GM18873 (cell line): ENCODE results near the gene HORMAD1.
A peak's percentile ranks its signal among the peaks of the same experiment; 100 is the strongest.
"Not testable (repeated sequence)": the region's sequence is repeated elsewhere in the genome, so short reads cannot be mapped to it uniquely, and the experiment has no call there.

ENCODE experiments used
- ATAC-seq: cut with Tn5 transposase; IDR thresholded peaks from one replicate; pipeline ENCODE4 v1.9.1; 2021; ENCODE audit warnings: mild to moderate bottlenecking, moderate library complexity, moderate number of reproducible peaks; ENCODE audit not compliant: unreplicated experiment, low FRiP score

The HORMAD1 gene, protein sequence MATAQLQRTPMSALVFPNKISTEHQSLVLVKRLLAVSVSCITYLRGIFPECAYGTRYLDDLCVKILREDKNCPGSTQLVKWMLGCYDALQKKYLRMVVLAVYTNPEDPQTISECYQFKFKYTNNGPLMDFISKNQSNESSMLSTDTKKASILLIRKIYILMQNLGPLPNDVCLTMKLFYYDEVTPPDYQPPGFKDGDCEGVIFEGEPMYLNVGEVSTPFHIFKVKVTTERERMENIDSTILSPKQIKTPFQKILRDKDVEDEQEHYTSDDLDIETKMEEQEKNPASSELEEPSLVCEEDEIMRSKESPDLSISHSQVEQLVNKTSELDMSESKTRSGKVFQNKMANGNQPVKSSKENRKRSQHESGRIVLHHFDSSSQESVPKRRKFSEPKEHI

DNA sequence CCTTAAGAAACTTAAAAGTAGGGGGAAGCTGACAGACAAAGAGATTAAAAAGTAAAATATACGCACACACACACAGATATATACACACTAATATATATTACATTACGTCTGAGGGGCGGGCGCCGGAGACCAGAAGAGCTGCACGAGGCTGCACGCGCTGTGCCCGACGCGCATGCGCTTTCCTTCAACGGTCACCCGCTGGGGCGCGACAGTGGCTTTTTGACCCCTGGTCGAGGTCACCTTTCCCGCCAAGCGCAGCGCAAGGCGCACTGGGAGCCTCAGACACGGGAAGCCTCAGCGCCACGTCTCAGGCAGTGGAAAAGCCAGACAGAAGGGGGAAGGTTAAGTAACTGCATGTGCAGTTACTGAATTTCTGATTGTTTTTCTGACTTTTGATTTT, at the start of gene HORMAD1:
HORMAD1 (minus strand) TSS at position 193 of the 400 bp plus-strand sequence. CDS start 1,390 bp downstream, outside the sequence.
- ATAC-seq = no peak

DNA sequence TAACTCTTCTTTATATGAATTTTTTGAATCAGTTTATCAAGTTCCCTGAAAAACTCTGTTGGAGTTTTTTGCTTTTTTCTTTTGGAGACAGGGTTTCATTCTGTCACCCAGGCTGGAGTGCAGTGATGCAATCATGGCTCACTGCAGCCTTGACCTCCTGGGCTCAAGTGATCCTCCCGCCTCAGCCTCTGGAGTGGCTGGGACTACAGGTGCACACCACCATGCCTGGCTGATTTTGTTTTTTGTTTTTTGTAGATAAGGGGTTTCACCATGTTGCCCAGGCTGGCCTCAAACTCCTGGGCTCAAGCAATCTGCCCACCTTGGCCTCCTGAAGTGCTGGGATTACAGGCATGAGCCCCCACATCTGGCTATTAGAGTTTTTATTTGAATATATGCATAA, 47.0 kb upstream of the HORMAD1 start:
- ATAC-seq = not testable (repeated sequence)

- peak; percentile 7 for ATAC-seq
Observed at GRCh38 chr1:150765977-150766301, 45.2 kb upstream of the HORMAD1 start.

DNA sequence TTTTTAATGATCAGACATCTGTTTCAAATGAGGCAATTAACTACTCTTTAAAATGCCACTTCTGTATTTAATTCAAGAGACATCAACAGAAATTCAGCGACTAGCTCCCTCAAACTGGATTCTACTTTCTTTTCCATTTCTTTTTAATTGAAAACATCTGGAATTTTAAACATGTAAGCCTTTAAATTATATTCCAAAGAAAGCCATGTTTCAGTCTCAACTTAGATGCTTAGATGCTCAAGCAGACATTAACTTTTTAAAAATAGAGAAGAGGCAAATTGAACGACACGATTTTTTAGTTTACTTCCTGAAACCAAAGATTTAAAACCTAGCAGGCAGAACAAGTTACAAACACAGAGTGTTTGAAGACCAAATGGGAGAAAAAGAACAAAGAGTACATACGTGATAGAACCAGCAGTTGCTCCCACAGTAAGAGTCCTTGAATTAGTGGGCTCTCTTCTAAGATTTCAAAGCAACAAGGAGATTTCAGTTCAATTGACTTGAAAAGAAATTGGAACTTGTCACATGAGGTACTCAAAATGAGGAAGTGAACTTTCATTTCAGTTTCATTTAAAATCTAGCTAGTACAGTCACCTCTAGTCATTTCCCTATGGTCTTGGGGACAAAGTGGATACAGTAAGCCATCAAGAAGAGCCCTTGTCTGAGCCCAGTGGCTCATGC, 44.7 kb upstream of the HORMAD1 start, which contains the start of gene CTSS:
CTSS (minus strand) TSS at position 483 of the 681 bp plus-strand sequence. CDS start 1,015 bp downstream, outside the sequence.
- peak; percentile 69 for ATAC-seq

DNA sequence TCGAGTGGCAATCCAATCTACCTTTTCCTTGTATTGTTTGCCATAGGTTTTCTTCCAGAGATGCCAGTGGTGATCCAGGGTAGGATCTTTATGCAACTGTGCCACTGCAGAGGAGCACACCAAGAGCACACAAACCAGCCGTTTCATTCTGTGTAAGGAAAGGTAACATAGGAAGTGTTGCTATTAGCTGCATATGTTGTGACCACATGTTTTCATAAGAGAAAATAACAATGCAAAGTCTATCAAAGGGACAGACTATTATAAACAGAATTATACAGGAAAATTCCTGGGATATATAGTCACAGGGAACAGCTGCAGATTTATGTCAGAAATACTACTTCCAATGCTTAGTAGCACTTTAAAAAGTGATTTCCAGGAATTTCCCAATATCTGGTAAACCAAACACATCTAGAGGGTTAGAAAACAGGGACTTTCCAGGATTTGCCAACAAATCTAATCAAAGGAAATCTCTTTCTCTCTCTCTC, 44.0 kb upstream of the HORMAD1 start:
- peak; percentile 35 for ATAC-seq

GRCh38 chr1:150763018-150763417, 42.3 kb upstream of the HORMAD1 start:
- ATAC-seq = no peak

DNA sequence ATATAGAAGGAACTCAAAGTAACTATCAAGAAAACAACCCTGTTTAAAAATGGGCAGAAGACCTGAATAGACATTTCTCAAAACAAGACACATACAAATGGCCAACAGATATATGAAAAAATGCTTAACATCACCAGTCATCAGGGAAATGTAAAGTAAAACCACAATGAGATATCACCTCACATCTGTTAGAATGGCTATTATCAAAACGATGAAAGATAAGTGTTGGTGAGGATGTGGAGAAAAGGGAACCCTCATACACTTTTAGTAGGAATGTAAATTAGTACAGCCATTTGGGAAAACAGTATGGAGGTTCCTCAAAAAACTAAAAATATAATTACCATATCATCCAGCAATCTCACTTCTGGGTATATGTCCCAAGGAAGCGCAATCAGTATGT, 41.9 kb upstream of the HORMAD1 start:
- ATAC-seq = no peak

- no peak for ATAC-seq
Observed at GRCh38 chr1:150761801-150762200, 41.1 kb upstream of the HORMAD1 start.

GRCh38 chr1:150760013-150760412, 39.3 kb upstream of the HORMAD1 start:
- ATAC-seq = no peak

DNA sequence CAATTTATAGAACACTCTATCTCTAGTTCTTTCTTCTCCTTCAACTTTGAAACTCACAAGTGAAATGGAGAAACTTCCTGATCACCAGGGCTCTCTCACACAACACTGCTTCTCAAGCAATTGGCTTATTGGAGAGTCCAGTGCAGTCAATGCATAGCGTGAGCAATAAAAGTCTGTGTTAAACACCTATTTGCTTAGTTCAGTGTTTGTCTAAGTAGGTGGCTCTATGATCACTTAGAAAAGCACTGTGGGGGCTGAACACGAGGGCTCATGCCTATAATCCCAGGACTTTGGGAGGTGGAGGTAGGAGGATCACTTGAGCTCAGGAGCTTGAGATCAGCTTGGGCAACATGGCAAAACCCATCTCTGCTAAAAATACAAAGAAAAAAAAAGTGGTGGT, 32.7 kb upstream of the HORMAD1 start:
- no peak for ATAC-seq

DNA sequence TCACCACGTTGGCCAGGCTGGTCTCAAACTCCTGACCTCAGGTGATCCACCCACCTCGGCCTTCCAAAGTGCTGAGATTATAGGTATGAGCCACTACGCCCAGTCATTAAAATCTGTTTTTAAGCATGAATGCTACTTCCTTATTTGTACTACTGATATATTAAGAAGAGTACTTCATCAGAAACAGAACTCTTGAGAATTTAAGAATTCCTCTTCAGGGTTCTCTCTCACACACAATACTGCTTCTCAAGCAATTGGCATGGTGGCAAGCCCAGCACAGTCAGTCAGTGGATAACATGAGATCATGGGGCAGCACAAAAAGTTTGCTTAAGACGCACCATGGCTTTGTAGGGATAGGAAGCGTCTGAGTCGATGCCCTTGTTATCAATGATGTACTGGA, 30.7 kb upstream of the HORMAD1 start:
- no peak for ATAC-seq

GRCh38 chr1:150749720-150750311, 29.1 kb upstream of the HORMAD1 start:
- no peak for ATAC-seq

DNA sequence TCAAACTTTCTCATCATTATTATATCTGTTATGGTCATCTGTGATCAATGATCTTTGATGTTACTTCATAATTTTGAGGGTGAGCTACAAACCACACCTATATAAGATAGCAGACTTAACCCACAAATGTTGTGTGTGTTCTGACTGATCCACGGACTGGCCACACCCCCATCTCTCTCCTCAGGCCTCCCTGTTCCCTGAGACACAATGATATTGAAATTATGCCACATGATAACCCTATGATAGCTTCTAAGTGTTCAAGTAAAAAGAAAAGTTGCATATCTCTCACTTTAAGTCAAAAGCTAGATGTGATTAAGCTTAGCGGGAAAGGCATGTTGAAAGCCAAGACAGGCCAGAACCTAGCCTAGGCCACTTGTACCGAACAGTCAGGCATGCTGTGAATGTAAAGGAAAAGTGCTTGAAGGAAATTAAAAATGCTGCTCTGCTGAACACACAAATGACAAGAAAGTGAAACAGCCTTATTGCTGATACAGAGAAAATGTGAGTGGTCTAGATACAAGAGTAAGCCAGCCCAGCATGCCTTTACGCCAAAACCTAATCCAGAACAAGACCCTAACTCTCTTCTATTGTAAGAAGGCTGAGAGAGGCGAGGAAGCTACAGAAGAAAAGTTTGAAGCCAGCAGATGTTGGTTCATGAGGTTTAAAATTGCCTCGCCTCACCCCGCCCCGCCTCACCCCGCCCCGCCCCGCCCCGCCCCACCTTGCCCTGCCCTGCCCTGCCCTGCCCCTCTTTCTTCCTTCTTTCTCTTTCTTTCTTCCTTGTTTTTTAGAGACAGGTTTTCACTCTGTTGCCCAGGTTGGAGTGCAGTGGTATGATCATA, 28.4 kb upstream of the HORMAD1 start:
- no peak for ATAC-seq

GRCh38 chr1:150730130-150730721, 9.5 kb upstream of the HORMAD1 start:
- no peak for ATAC-seq

GRCh38 chr1:150724336-150724735, 3.6 kb upstream of the HORMAD1 start:
- ATAC-seq = no peak

DNA sequence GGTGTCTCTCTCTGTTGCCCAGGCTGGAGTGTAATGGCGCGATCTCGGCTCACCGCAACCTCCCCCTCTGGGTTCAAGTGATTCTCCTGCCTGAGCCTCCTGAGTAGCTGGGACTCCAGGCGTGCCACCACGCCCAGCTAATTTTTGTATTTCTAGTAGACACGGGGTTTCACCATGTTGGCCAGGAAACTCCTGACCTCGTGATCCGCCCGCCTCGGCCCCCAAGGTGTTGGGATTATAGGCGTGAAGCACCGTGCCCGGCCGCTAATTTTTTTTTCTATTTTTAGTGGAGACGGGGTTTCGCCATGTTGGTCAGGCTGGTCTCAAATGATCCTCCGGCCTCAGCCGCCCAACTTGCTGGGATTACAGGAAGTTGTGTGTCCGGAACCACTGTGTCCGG, 597 bp downstream of the HORMAD1 start:
- ATAC-seq = no peak

DNA sequence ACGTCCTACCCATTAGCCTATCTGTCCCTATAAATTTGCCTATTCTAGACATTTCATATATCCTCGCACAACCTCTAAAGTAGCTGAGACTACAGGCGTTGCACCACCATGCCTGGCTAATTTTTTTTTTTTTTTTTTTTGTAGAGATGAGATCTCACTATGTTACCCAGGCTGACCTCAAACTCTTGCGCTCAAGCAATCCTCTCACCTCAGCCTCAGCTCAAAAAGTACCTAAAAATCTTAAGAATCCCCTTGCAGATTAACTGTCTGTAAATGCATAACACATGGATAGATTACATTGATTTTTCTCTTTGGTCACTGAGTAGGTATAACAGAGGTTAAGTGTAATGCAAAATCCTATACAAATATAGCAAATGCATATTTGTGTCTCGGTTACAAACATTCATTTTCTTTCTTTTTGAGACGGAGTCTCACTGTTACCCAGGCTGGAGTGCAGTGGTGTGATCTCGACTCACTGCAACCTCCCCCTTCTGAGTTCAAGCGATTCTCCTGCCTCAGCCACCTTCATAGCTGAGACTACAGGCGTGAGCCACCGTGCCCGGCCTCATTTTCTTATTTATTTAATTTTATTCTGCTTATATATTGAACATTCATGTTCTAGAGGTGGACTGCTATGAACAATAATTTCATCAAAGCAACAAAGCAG, 2.3 kb downstream of the HORMAD1 start:
- no peak for ATAC-seq

GRCh38 chr1:150709031-150709430, 11.7 kb downstream of the HORMAD1 start:
- not testable (repeated sequence) for ATAC-seq

GRCh38 chr1:150708595-150708994, 12.1 kb downstream of the HORMAD1 start:
- ATAC-seq = no peak
